ENCODE results near the gene MSGN1. TPM values are rescaled to one million over a fixed set of nuclear protein-coding genes. Genes with fewer than 3 reads are reported as not detected.

MSGN1 gene
- total RNA-seq, 1 donor from 2014 or later: not detected

GRCh38 chr2:17799301-17800120 lies 16.7 kb upstream of the MSGN1 start:
- no peaks in the 10 kb centered on the region for H3K36me3 ChIP-seq
- H3K27me3 ChIP-seq: no peaks in the 10 kb centered on the region
- no peak overlapping the region for H3K27ac ChIP-seq
- DNase-seq (ENCODE audit: extremely low spot score in 2 of 2): no peak
- no peak overlapping the region for H3K4me3 ChIP-seq
- intact Hi-C loops (cut with DNase I): no loop called here
- no peak for TF ChIP-seq POLR2A (IDR thresholded peaks at IDR 0.05)
- H3K9me3 ChIP-seq: no peaks in the 10 kb centered on the region
- H3K4me1 ChIP-seq: peaks cover 7% of the 10 kb centered on the region

- intact Hi-C loops (cut with DNase I): no loop called here
- no peaks in the 10 kb centered on the region for H3K36me3 ChIP-seq
- no peaks in the 10 kb centered on the region for H3K4me1 ChIP-seq
- no peaks in the 10 kb centered on the region for H3K27me3 ChIP-seq
- no peak for DNase-seq (ENCODE audit: extremely low spot score in 2 of 2)
- TF ChIP-seq CTCF (IDR thresholded peaks at IDR 0.05): no peak
- TF ChIP-seq POLR2A (IDR thresholded peaks at IDR 0.05): no peak
- H3K4me3 ChIP-seq: no peak overlapping the region
- no peaks in the 10 kb centered on the region for H3K9me3 ChIP-seq
- H3K27ac ChIP-seq: no peak overlapping the region
These were observed 16.0 kb upstream of the MSGN1 start for GRCh38 chr2:17800219-17800618.

GRCh38 chr2:17800693-17801458 lies 15.4 kb upstream of the MSGN1 start:
- no peak for TF ChIP-seq CTCF (IDR thresholded peaks at IDR 0.05)
- TF ChIP-seq POLR2AphosphoS5 (IDR thresholded peaks at IDR 0.05; ENCODE audit: insufficient read depth in 1 of 2, low read depth in 1 of 2): no peak
- no peak for TF ChIP-seq POLR2A (IDR thresholded peaks at IDR 0.05)
- H3K27ac ChIP-seq: no peak overlapping the region
- no peaks in the 10 kb centered on the region for H3K27me3 ChIP-seq
- no peaks in the 10 kb centered on the region for H3K9me3 ChIP-seq
- no peaks in the 10 kb centered on the region for H3K4me1 ChIP-seq
- no peak for DNase-seq (ENCODE audit: extremely low spot score in 2 of 2)
- intact Hi-C loops (cut with DNase I): no loop called here
- no peaks in the 10 kb centered on the region for H3K36me3 ChIP-seq
- H3K4me3 ChIP-seq: no peak overlapping the region

- H3K4me1 ChIP-seq: no peaks in the 10 kb centered on the region
- no peak overlapping the region for H3K27ac ChIP-seq
- no peak overlapping the region for H3K4me3 ChIP-seq
- intact Hi-C loops (cut with DNase I): no loop called here
- no peaks in the 10 kb centered on the region for H3K27me3 ChIP-seq
- H3K9me3 ChIP-seq: no peaks in the 10 kb centered on the region
- DNase-seq (ENCODE audit: extremely low spot score in 2 of 2): no peak
- no peak for TF ChIP-seq POLR2A (IDR thresholded peaks at IDR 0.05)
- no peak for TF ChIP-seq CTCF (IDR thresholded peaks at IDR 0.05)
- no peak for TF ChIP-seq POLR2AphosphoS5 (IDR thresholded peaks at IDR 0.05; ENCODE audit: insufficient read depth in 1 of 2, low read depth in 1 of 2)
- no peaks in the 10 kb centered on the region for H3K36me3 ChIP-seq
These were observed 12.8 kb upstream of the MSGN1 start for GRCh38 chr2:17803497-17803896.

GRCh38 chr2:17804358-17804757 lies 11.9 kb upstream of the MSGN1 start:
- H3K27ac ChIP-seq: no peak overlapping the region
- H3K27me3 ChIP-seq: no peaks in the 10 kb centered on the region
- TF ChIP-seq POLR2AphosphoS5 (IDR thresholded peaks at IDR 0.05; ENCODE audit: insufficient read depth in 1 of 2, low read depth in 1 of 2): no peak
- no peak for TF ChIP-seq POLR2A (IDR thresholded peaks at IDR 0.05)
- TF ChIP-seq CTCF (IDR thresholded peaks at IDR 0.05): no peak
- H3K36me3 ChIP-seq: no peaks in the 10 kb centered on the region
- no peak overlapping the region for H3K4me3 ChIP-seq
- DNase-seq (ENCODE audit: extremely low spot score in 2 of 2): no peak
- intact Hi-C loops (cut with DNase I): no loop called here
- no peaks in the 10 kb centered on the region for H3K4me1 ChIP-seq
- no peaks in the 10 kb centered on the region for H3K9me3 ChIP-seq
